HepG2 (cell line): ENCODE measurements around the gene LSM2. TPM values are rescaled to one million over a fixed set of nuclear protein-coding genes. Genes with fewer than 3 reads are reported as not detected.

ENCODE experiments used
- ETV5 ChIP-seq: IDR thresholded peaks from 2 replicates; pipeline ENCODE4 v1.6.1; 2018; ENCODE audit warnings: missing biosample characterization, missing genetic modification reagents, inconsistent platforms, borderline replicate concordance
- HNRNPL ChIP-seq: fragments of 200-400 bp; formaldehyde crosslinking; IDR thresholded peaks from 2 replicates; pipeline ENCODE4 v1.6.1; 2017; ENCODE audit warnings: mild to moderate bottlenecking, low read depth, low read length
- LCORL ChIP-seq, 2 experiments: fragments of 450-650 bp in 1 of 2; sonication (generic) in 1 of 2; formaldehyde crosslinking in 1 of 2; IDR thresholded peaks; 2 replicates each; pipeline versions ENCODE4 v1.5.0 to v1.6.1; 2017 to 2020; ENCODE audit warnings: antibody characterized with exemption in 1 of 2, missing genetic modification reagents in 1 of 2
- NR2F6 ChIP-seq, 2 experiments: IDR thresholded peaks; 2 replicates each; pipeline ENCODE4 v1.6.1; 2016; ENCODE audit warnings: antibody characterized with exemption in 1 of 2, mild to moderate bottlenecking in 1 of 2
- NR3C1 ChIP-seq: sonication (generic); formaldehyde crosslinking; IDR thresholded peaks from 2 replicates; pipeline ENCODE4 v1.4.0; 2020; ENCODE audit warnings: missing genetic modification reagents
- PITX1 ChIP-seq: sonication (generic); formaldehyde crosslinking; IDR thresholded peaks from 2 replicates; pipeline ENCODE4 v1.5.1; 2020; ENCODE audit warnings: mild to moderate bottlenecking, missing genetic modification reagents
- SOX5 ChIP-seq: IDR thresholded peaks from 2 replicates; pipeline ENCODE4 v1.6.1; 2016; ENCODE audit warnings: borderline replicate concordance
- SRSF1 ChIP-seq: fragments of 200-400 bp; formaldehyde crosslinking; optimal IDR thresholded peaks from 2 replicates; pipeline ENCODE3; 2017; ENCODE audit warnings: mild to moderate bottlenecking, low read depth, low read length, moderate library complexity
- SSRP1 ChIP-seq: IDR thresholded peaks from 2 replicates; pipeline ENCODE4 v1.6.1; 2016; ENCODE audit warnings: control low read depth
- ZNF503 ChIP-seq: sonication (generic); formaldehyde crosslinking; IDR thresholded peaks from 2 replicates; pipeline ENCODE4 v1.4.0; 2020; ENCODE audit warnings: missing genetic modification reagents
- ZNF550 ChIP-seq: sonication (generic); formaldehyde crosslinking; IDR thresholded peaks from 2 replicates; pipeline ENCODE4 v1.4.0; 2020; ENCODE audit warnings: mild to moderate bottlenecking, missing genetic modification reagents, borderline replicate concordance
- ZNF556 ChIP-seq: sonication (generic); formaldehyde crosslinking; IDR thresholded peaks from 2 replicates; pipeline ENCODE4 v1.4.0; 2020; ENCODE audit warnings: mild to moderate bottlenecking, missing genetic modification reagents, borderline replicate concordance
- ZNF577 ChIP-seq: sonication (generic); formaldehyde crosslinking; IDR thresholded peaks from 2 replicates; pipeline ENCODE4 v1.4.0; 2020; ENCODE audit warnings: mild to moderate bottlenecking, low read depth, missing genetic modification reagents, borderline replicate concordance
- ZNF598 ChIP-seq: sonication (generic); formaldehyde crosslinking; IDR thresholded peaks from 2 replicates; pipeline ENCODE4 v1.5.1; 2020; ENCODE audit warnings: mild to moderate bottlenecking, missing genetic modification reagents, borderline replicate concordance
- ZNF619 ChIP-seq: sonication (generic); formaldehyde crosslinking; IDR thresholded peaks from 2 replicates; pipeline ENCODE4 v1.4.0; 2020; ENCODE audit warnings: mild to moderate bottlenecking, missing genetic modification reagents
- ZNF776 ChIP-seq: sonication (generic); formaldehyde crosslinking; IDR thresholded peaks from 2 replicates; pipeline ENCODE4 v1.4.0; 2020; ENCODE audit warnings: mild to moderate bottlenecking, missing genetic modification reagents
- polyA plus RNA-seq, 8 experiments: library from polyadenylated mRNA; depleted of rRNA in 3 of 8; stranded (reverse) in 7 of 8; unstranded in 1 of 8; fragments of >200 nt; fragmentation: Illumina TruSeq in 4 of 8; extraction: Trizol in 4 of 8; gene quantifications; 2 replicates each; pipeline versions ENCODE4 v1.2.1 to v1.2.3, GENCODE V29; 2011 to 2016; ENCODE audit warnings: low read depth in 4 of 8, missing spikeins in 1 of 8, mixed read lengths in 1 of 8; ENCODE audit not compliant: insufficient read depth in 1 of 8
- total RNA-seq, 5 experiments: library from RNA; depleted of rRNA; stranded (reverse); fragments of >200 nt; fragmentation: Illumina TruSeq; extraction: Trizol; gene quantifications; 2 replicates each; pipeline ENCODE4 v1.2.3, GENCODE V29; 2016; ENCODE audit warnings: low read depth in 1 of 5
- TF ChIP-seq, protein P1 (sequence below): IDR thresholded peaks from 2 replicates; pipeline ENCODE4 v1.4.0; 2020; ENCODE audit warnings: mild to moderate bottlenecking, missing genetic modification reagents
- TF ChIP-seq, protein P2 (sequence below): sonication (generic); formaldehyde crosslinking; IDR thresholded peaks from 2 replicates; pipeline ENCODE4 v1.4.0; 2020; ENCODE audit warnings: mild to moderate bottlenecking, missing genetic modification reagents

The LSM2 gene
- total and polyA plus RNA-seq, 2 of the 13 experiments (the other 11 are each of a cell fraction or from before 2014, with no cell fraction given) = 69.4 to 90.5 TPM

- TF ChIP-seq ZNF776 (peak; percentile 60; the same call in 1 of the 2 replicates), ZNF550 (CRISPR knock-in tag) (no peak), ZNF556 (no peak), ZNF598 (CRISPR knock-in tag) (0 out of 2 replicates have a peak, but pooled peaks have one; percentile 63), ZNF503 (CRISPR knock-in tag) (no peak), ETV5 (peak; percentile 20; the same call in 1 of the 2 replicates), SOX5 (CRISPR knock-in tag) (no peak), SSRP1 (no peak), NR3C1 (CRISPR knock-in tag) (no peak), HNRNPL (peak; percentile 96), PITX1 (CRISPR knock-in tag) (peak; percentile 35; the same call in 1 of the 2 replicates), LCORL (IDR thresholded peaks at IDR 0.05) (no peak), LCORL (CRISPR knock-in tag; IDR thresholded peaks at IDR 0.05) (peak; percentile 73; the same call in 1 of the 2 replicates), ZNF619 (0 out of 2 replicates have a peak, but pooled peaks have one; percentile 53), SRSF1 (no peak), ZNF577 (no peak), NR2F6 (IDR thresholded peaks at IDR 0.05) (peak; percentile 35; the same call in 1 of the 2 replicates), NR2F6 (CRISPR knock-in tag; IDR thresholded peaks at IDR 0.05) (peak; percentile 29; the same call in 1 of the 2 replicates)
- TF ChIP-seq, protein P1, sequence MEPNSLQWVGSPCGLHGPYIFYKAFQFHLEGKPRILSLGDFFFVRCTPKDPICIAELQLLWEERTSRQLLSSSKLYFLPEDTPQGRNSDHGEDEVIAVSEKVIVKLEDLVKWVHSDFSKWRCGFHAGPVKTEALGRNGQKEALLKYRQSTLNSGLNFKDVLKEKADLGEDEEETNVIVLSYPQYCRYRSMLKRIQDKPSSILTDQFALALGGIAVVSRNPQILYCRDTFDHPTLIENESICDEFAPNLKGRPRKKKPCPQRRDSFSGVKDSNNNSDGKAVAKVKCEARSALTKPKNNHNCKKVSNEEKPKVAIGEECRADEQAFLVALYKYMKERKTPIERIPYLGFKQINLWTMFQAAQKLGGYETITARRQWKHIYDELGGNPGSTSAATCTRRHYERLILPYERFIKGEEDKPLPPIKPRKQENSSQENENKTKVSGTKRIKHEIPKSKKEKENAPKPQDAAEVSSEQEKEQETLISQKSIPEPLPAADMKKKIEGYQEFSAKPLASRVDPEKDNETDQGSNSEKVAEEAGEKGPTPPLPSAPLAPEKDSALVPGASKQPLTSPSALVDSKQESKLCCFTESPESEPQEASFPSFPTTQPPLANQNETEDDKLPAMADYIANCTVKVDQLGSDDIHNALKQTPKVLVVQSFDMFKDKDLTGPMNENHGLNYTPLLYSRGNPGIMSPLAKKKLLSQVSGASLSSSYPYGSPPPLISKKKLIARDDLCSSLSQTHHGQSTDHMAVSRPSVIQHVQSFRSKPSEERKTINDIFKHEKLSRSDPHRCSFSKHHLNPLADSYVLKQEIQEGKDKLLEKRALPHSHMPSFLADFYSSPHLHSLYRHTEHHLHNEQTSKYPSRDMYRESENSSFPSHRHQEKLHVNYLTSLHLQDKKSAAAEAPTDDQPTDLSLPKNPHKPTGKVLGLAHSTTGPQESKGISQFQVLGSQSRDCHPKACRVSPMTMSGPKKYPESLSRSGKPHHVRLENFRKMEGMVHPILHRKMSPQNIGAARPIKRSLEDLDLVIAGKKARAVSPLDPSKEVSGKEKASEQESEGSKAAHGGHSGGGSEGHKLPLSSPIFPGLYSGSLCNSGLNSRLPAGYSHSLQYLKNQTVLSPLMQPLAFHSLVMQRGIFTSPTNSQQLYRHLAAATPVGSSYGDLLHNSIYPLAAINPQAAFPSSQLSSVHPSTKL (CRISPR knock-in tag) = peak; percentile 58
- TF ChIP-seq, protein P2, sequence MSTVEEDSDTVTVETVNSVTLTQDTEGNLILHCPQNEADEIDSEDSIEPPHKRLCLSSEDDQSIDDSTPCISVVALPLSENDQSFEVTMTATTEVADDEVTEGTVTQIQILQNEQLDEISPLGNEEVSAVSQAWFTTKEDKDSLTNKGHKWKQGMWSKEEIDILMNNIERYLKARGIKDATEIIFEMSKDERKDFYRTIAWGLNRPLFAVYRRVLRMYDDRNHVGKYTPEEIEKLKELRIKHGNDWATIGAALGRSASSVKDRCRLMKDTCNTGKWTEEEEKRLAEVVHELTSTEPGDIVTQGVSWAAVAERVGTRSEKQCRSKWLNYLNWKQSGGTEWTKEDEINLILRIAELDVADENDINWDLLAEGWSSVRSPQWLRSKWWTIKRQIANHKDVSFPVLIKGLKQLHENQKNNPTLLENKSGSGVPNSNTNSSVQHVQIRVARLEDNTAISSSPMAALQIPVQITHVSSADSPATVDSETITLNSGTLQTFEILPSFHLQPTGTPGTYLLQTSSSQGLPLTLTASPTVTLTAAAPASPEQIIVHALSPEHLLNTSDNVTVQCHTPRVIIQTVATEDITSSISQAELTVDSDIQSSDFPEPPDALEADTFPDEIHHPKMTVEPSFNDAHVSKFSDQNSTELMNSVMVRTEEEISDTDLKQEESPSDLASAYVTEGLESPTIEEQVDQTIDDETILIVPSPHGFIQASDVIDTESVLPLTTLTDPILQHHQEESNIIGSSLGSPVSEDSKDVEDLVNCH (CRISPR knock-in tag) = no peak
These were observed 30.9 kb downstream of the LSM2 start (continued) for GRCh38 chr6:31775633-31776484.
